ENCODE results near the gene IL10RB. TPM values are rescaled to one million over a fixed set of nuclear protein-coding genes. Genes with fewer than 3 reads are reported as not detected.

The IL10RB gene
- total RNA-seq, 4 donors from 2014 or later = 33.5 to 58.3 (median 39.1) TPM

DNA sequence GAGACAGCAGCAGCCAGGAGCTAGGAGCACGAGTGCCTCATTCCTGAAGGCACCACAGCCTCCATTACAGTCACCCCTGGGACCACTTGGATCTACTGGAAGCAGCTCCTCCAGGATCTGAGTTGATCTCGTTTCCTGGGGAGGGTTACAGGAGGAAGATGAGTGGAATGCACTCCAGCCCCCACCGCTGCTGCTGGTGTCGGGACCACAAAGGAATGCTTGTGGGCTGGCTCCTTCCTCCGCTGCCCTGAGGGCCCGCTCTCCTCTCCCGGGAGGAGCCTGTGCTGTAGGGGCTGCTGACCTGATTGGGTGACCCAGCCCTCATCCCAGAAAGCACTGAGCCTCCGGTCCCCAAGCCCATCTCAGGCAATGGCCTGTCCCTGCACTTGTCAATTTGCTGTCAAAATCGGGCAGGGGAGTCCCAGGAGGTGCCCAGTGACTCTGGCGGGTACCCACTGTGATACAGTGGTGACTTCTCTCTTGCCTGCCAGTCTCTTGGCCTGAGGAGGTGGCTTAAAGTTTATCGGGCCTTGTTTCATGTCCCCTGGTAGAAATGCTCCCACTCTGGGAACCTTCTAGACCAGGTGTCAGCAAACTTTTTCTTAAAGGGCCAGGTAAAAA lies 23.1 kb downstream of the IL10RB start:
- ATAC-seq (ENCODE audit: low FRiP score) (no peak), DNase-seq (ENCODE audit: low spot score) (no peak)
- TF ChIP-seq, protein P1, sequence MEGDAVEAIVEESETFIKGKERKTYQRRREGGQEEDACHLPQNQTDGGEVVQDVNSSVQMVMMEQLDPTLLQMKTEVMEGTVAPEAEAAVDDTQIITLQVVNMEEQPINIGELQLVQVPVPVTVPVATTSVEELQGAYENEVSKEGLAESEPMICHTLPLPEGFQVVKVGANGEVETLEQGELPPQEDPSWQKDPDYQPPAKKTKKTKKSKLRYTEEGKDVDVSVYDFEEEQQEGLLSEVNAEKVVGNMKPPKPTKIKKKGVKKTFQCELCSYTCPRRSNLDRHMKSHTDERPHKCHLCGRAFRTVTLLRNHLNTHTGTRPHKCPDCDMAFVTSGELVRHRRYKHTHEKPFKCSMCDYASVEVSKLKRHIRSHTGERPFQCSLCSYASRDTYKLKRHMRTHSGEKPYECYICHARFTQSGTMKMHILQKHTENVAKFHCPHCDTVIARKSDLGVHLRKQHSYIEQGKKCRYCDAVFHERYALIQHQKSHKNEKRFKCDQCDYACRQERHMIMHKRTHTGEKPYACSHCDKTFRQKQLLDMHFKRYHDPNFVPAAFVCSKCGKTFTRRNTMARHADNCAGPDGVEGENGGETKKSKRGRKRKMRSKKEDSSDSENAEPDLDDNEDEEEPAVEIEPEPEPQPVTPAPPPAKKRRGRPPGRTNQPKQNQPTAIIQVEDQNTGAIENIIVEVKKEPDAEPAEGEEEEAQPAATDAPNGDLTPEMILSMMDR (IDR thresholded peaks at IDR 0.05) = no peak

DNA sequence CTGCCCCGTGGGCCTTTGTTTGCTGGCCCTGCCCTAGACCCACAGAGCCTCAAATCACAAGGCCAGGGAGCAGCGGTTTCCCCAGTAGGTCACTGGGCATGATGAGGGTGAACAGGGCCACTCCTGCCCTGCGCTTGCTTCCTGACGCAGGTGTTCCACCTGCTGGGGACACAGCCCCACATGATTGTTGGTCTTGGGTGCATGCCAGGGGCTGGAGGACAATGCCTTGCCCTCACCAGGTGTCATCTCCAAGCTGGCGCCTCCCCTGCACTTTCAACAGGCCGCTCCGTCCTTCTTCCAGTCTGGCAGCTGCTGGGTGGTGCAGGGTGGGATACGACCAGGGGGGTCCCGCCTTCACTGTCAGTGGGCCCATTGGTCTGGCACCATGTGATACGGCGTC lies 24.3 kb downstream of the IL10RB start:
- TF ChIP-seq, protein P1 (IDR thresholded peaks at IDR 0.05) = no peak
- ATAC-seq (ENCODE audit: low FRiP score) (no peak), DNase-seq (ENCODE audit: low spot score) (no peak)

DNA sequence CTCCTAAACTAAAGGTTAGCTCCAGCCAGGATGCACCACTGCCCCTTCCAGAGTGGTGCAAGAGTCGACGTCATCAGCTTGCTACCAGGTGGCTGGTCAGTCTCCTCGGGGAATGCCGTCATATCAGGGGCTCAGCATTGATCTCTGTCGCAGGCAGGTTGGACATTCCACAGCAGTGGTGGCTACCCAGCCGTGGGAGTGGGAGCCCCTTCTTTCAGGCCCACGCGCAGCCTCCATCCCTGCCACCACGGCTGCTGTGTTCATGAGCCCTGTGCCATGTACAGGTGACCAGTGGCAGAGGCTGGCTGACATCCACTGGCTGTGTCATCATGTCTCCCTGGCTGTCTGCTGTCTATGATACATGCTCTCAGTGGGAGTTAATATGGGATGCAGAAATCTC lies 25.5 kb downstream of the IL10RB start:
- DNase-seq (ENCODE audit: low spot score) (no peak), ATAC-seq (ENCODE audit: low FRiP score) (no peak)
- TF ChIP-seq, protein P1 (IDR thresholded peaks at IDR 0.05) = no peak

DNA sequence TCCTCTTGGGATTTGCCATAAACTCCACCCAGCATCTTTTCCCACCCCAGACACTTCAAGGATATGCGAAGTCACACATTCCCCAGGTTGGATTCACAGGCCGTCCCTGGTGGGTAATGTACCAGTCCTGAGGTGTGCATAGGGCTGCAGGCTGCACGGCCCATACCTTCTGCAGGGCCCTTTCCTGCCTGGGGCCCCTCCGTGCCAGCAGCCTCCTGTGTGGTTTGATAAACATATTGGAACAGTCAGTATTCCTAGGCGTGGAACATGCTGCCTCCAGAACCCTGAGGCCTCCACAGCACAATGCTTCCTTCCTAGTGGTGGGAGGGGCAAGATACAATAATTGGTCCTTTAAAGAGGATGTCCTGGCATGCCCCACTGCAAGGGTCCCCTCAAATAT lies 26.6 kb downstream of the IL10RB start:
- DNase-seq (ENCODE audit: low spot score) (no peak), ATAC-seq (ENCODE audit: low FRiP score) (no peak)
- TF ChIP-seq, protein P1 (IDR thresholded peaks at IDR 0.05) = no peak

DNA sequence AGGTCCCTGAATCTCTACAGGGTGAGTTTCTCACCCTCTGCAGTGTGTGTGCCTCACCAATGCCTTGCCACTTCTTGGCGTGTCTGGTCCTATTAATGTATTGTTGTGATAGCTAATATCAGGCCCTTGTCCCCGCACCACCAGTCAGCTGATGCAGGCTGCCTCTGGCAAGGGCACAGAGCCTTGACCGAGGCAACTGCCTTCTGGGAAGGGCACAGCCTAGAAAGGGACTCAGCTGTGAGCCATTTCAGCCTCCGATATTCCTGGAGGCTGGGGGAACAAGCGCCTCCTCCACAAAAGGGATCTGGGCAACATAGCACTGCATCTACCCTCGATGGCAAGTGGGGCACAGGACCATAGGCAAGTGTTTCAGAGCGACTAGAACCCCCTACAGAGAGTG lies 27.0 kb downstream of the IL10RB start:
- TF ChIP-seq, protein P1 (IDR thresholded peaks at IDR 0.05) = no peak
- DNase-seq (ENCODE audit: low spot score) (no peak), ATAC-seq (ENCODE audit: low FRiP score) (no peak)

DNA sequence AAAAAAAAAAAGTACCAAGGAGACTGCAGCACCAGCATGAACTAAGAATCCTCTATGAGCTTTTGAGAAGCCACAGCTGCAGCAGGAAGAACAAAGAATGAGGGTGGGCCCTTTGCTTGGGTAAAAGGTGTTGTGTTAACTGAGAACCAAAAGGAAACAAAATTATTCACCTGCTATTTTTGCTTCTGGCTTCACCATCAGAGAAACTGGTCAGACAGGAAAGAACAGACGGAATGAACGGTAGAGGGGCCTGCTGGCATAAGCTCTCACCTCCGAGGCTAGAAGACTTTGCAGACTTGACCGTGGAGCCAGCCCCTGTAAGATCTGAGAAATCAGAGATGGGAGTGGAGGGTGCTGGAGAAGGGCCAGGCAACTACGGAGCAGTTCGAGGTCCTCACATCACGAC lies 27.6 kb downstream of the IL10RB start:
- ATAC-seq (ENCODE audit: low FRiP score) = no peak
- DNase-seq (ENCODE audit: low spot score) = no peak
- TF ChIP-seq, protein P1 (IDR thresholded peaks at IDR 0.05) = no peak

DNA sequence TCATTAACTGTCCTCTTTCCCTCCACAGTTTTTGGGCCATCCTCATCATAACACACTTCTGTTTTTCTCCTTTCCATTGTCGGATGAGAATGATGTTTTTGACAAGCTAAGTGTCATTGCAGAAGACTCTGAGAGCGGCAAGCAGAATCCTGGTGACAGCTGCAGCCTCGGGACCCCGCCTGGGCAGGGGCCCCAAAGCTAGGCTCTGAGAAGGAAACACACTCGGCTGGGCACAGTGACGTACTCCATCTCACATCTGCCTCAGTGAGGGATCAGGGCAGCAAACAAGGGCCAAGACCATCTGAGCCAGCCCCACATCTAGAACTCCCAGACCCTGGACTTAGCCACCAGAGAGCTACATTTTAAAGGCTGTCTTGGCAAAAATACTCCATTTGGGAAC lies 30.0 kb downstream of the IL10RB start:
- ATAC-seq (ENCODE audit: low FRiP score) (no peak), DNase-seq (ENCODE audit: low spot score) (no peak)
- TF ChIP-seq, protein P1 (IDR thresholded peaks at IDR 0.05) = no peak

Data from omental fat pad (tissue), 4 donors.